ENCODE measurements around the gene NUP93. TPM values are rescaled to one million over a fixed set of nuclear protein-coding genes. Genes with fewer than 3 reads are reported as not detected.

NUP93 gene
- total and polyA plus RNA-seq, 9 of the 15 experiments (the other 6 are each of a cell fraction or from before 2014, with no cell fraction given): 92.0 to 162 (median 121) TPM

DNA sequence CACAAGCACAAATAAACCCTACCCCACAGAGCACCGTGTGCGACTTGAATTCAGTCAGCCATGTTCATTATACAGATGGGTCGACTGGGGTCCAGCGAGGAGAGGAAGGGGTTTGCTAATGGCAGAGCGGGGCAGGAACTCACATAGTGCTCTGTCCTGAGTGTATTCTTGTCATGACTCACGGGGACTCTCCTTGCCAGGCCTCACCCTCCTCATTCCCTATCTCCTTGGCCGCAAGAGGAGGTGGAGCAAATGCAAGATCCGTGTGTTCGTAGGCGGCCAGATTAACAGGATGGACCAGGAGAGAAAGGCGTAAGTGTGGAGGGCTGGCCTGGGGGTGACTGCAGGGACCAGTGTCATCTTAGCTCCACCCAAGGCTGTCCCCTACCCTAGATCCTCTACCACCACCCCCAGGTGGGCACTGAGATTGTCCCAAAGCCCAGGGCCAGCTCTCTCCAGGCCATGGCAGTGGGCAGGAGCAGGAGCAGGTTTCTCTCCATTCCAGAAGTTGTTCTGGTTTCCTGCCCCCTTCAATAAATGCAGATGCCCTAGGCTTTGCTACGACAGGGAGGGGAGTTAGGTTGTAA, 164.5 kb downstream of the NUP93 start:
- Histone ChIP-seq H3K27me3 (ENCODE audit: control insufficient read depth in 2 of 2, insufficient read depth in 2 of 2, low read length in 2 of 2) (peaks cover 14 to 61% of the 10 kb centered on the region in 2 experiments; a peak in 3 of 5 replicates), H3K27ac (ENCODE audit: extremely low read depth, low read depth, low read length) (no peak overlapping the region), H3K4me3 (no peak overlapping the region), H3K4me2 (ENCODE audit: insufficient read depth, low read length) (no peak overlapping the region; the same call in 1 of the 2 replicates), H3K36me3 (ENCODE audit: control insufficient read depth, insufficient read depth, low read length) (no peaks in the 10 kb centered on the region), H3K9me1 (ENCODE audit: control insufficient read depth, insufficient read depth, low read length) (no peaks in the 10 kb centered on the region), H3K9me3 (replicated peaks; ENCODE audit: control insufficient read depth, insufficient read depth, low read depth, low read length) (no peaks in the 10 kb centered on the region), H4K20me1 (replicated peaks; ENCODE audit: control insufficient read depth, insufficient read depth, low read length) (no peaks in the 10 kb centered on the region), H3K9ac (ENCODE audit: insufficient read depth in 1 of 2, low read depth in 2 of 2, low read length in 2 of 2) (no peak overlapping the region), H2AFZ (ENCODE audit: low read depth, low read length) (no peak overlapping the region), H3K79me2 (ENCODE audit: control insufficient read depth, insufficient read depth, low read length) (no peaks in the 10 kb centered on the region), H3K4me1 (replicated peaks in 1 of 2; ENCODE audit: control insufficient read depth in 2 of 2, insufficient read depth in 2 of 2, low read length in 2 of 2) (peaks cover 0 to 3% of the 10 kb centered on the region in 2 experiments; a peak in 1 of 5 replicates)
- BruUV-seq (replicated peaks): no TSS peak
- 5% methylated on average over 11 of the region's 12 CpGs for WGBS (ENCODE audit: insufficient coverage, low coverage, missing lambda C conversion rate)
- intact Hi-C loops (cut with micrococcal nuclease): no loop called here
- FAIRE-seq: no peak
- POLR2A ChIA-PET: interaction anchor here (1.2 to 1.7 kb wide), 2 partner anchors 9 to 37 kb away, joined by 3 to 6 read pairs; no protein-coding TSS in a partner anchor
- DNase-seq (ENCODE audit: extremely low read depth in 1 of 4, low spot score in 3 of 4): no peak
- CTCF ChIA-PET (ENCODE audit: low intra/inter-chr PET ratio): no interaction called here
- peak; percentile 18; the same call in 1 of the 3 replicates for ATAC-seq
- TF ChIP-seq ZNF316 (IDR thresholded peaks at IDR 0.05) (0 out of 2 replicates have a peak, but pooled peaks have one; percentile 15), SMAD1 (IDR thresholded peaks at IDR 0.05; ENCODE audit: low read depth, low read length, partially characterized antibody) (no peak)
- in situ Hi-C loops (cut with MboI): no loop called here

- POLR2A ChIA-PET: no interaction called here
- Histone ChIP-seq H3K9ac (ENCODE audit: insufficient read depth in 1 of 2, low read depth in 2 of 2, low read length in 2 of 2) (no peak overlapping the region), H4K20me1 (replicated peaks; ENCODE audit: control insufficient read depth, insufficient read depth, low read length) (no peaks in the 10 kb centered on the region; the same call in 1 of the 2 replicates), H3K4me1 (replicated peaks in 1 of 2; ENCODE audit: control insufficient read depth in 2 of 2, insufficient read depth in 2 of 2, low read length in 2 of 2) (peaks cover 0 to 3% of the 10 kb centered on the region in 2 experiments; a peak in 1 of 5 replicates), H3K4me3 (no peak overlapping the region), H3K4me2 (ENCODE audit: insufficient read depth, low read length) (no peak overlapping the region), H3K27ac (ENCODE audit: extremely low read depth, low read depth, low read length) (no peak overlapping the region), H2AFZ (ENCODE audit: low read depth, low read length) (no peak overlapping the region), H3K9me1 (ENCODE audit: control insufficient read depth, insufficient read depth, low read length) (no peaks in the 10 kb centered on the region), H3K9me3 (replicated peaks; ENCODE audit: control insufficient read depth, insufficient read depth, low read depth, low read length) (no peaks in the 10 kb centered on the region), H3K27me3 (ENCODE audit: control insufficient read depth in 2 of 2, insufficient read depth in 2 of 2, low read length in 2 of 2) (peaks cover 19 to 66% of the 10 kb centered on the region in 2 experiments; a peak in 4 of 5 replicates), H3K36me3 (ENCODE audit: control insufficient read depth, insufficient read depth, low read length) (no peaks in the 10 kb centered on the region), H3K79me2 (ENCODE audit: control insufficient read depth, insufficient read depth, low read length) (no peaks in the 10 kb centered on the region)
- CTCF ChIA-PET (ENCODE audit: low intra/inter-chr PET ratio): no interaction called here
- in situ Hi-C loops (cut with MboI) (no loop called here), intact Hi-C loops (cut with micrococcal nuclease) (no loop called here)
- FAIRE-seq: no peak
- WGBS (ENCODE audit: insufficient coverage, low coverage, missing lambda C conversion rate): 1% methylated on average over 4 of the region's 4 CpGs
- BruUV-seq (replicated peaks): no TSS peak
- no peak for ATAC-seq
- DNase-seq (ENCODE audit: extremely low read depth in 1 of 4, low spot score in 3 of 4): no peak
- TF ChIP-seq TRIM24 (IDR thresholded peaks at IDR 0.05) (no peak), ZNF146 (CRISPR knock-in tag; IDR thresholded peaks at IDR 0.05; ENCODE audit: unreplicated experiment) (no peak), RCOR1 (IDR thresholded peaks at IDR 0.05; ENCODE audit: borderline replicate concordance in 1 of 2, low read depth in 2 of 2, low read length in 2 of 2) (no peak), NFRKB (IDR thresholded peaks at IDR 0.05; ENCODE audit: low read depth) (no peak), ZHX1 (conservative IDR thresholded peaks at IDR 0.05; ENCODE audit: low read length) (no peak), JUNB (CRISPR knock-in tag; conservative IDR thresholded peaks at IDR 0.05) (no peak), ERF (CRISPR knock-in tag; IDR thresholded peaks at IDR 0.05) (no peak), RBM25 (IDR thresholded peaks at IDR 0.05; ENCODE audit: low read depth, low read length, severe bottlenecking) (no peak), POLR3A (IDR thresholded peaks at IDR 0.05; ENCODE audit: borderline replicate concordance, extremely low read depth, insufficient read depth, insufficient read length) (no peak), CHD4 (IDR thresholded peaks at IDR 0.05; ENCODE audit: insufficient read depth, insufficient replicate concordance, low read depth, low read length, poor library complexity, severe bottlenecking) (no peak), JUND (IDR thresholded peaks at IDR 0.05; ENCODE audit: borderline replicate concordance, low read depth, low read length) (no peak), JUND (tag; IDR thresholded peaks at IDR 0.05; ENCODE audit: borderline replicate concordance, low read depth, low read length) (no peak)
Observed at GRCh38 chr16:56895813-56896212, 165.9 kb downstream of the NUP93 start.

All from K562 (cell line).